ENCODE results near the gene PAK6.

Gene PAK6

GRCh38 chr15:40302288-40302886 lies 63.5 kb downstream of the PAK6 start:
- peaks cover 6 to 58% (median 40%) of the 10 kb centered on the region in 4 experiments for H3K4me1 ChIP-seq (ENCODE audit: control extremely low read depth in 1 of 4, control insufficient read depth in 4 of 4, insufficient read depth in 4 of 4, low read length in 3 of 4)
- WGBS (ENCODE audit: insufficient coverage): 98% methylated on average over 10 of the region's 19 CpGs
- H3K9me3 ChIP-seq (ENCODE audit: control extremely low read depth in 1 of 5, control insufficient read depth in 4 of 5, insufficient read depth in 2 of 5, low read depth in 1 of 5, low read length in 4 of 5): peaks cover 0 to 9% (median 0%) of the 10 kb centered on the region in 5 experiments
- DNase-seq: no peak
- ChIA-PET POLR2A (no interaction called here), CTCF (interaction anchor here (0.8 to 25.2 kb wide), 8 partner anchors 9 to 85 kb away, joined by 3 to 1099 read pairs (median 8); partner anchors contain the start of genes ANKRD63, CCDC9B, INAFM2 and PLCB2)
- peak overlapping the region in 1 of 2 experiments; percentile 7 for H3K27ac ChIP-seq (ENCODE audit: insufficient read depth in 1 of 2, low read depth in 1 of 2, low read length in 2 of 2, poor library complexity in 1 of 2, severe bottlenecking in 2 of 2)
- H3K36me3 ChIP-seq (ENCODE audit: control insufficient read depth in 4 of 4, insufficient read depth in 4 of 4, low read length in 3 of 4): peaks cover 11 to 66% (median 51%) of the 10 kb centered on the region in 4 experiments
- H3K4me3 ChIP-seq (ENCODE audit: control insufficient read depth in 1 of 7, extremely low read depth in 1 of 7, insufficient read depth in 4 of 7, low read depth in 2 of 7, low read length in 6 of 7): no peak overlapping the region
- H3K27me3 ChIP-seq (replicated peaks in 2 of 5; ENCODE audit: control insufficient read depth in 4 of 5, insufficient read depth in 5 of 5, low read length in 4 of 5): no peaks in the 10 kb centered on the region

- ChIA-PET CTCF (interaction anchor here (1.5 to 25.2 kb wide), 6 partner anchors 9 to 85 kb away, joined by 3 to 1099 read pairs (median 208); partner anchors contain the start of genes ANKRD63, CCDC9B, INAFM2 and PLCB2), POLR2A (no interaction called here)
- H3K9me3 ChIP-seq (ENCODE audit: control extremely low read depth in 1 of 5, control insufficient read depth in 4 of 5, insufficient read depth in 2 of 5, low read depth in 1 of 5, low read length in 4 of 5): peaks cover 0 to 9% (median 0%) of the 10 kb centered on the region in 5 experiments
- peaks cover 6 to 61% (median 43%) of the 10 kb centered on the region in 4 experiments for H3K4me1 ChIP-seq (ENCODE audit: control extremely low read depth in 1 of 4, control insufficient read depth in 4 of 4, insufficient read depth in 4 of 4, low read length in 3 of 4)
- no peaks in the 10 kb centered on the region for H3K27me3 ChIP-seq (replicated peaks in 2 of 5; ENCODE audit: control insufficient read depth in 4 of 5, insufficient read depth in 5 of 5, low read length in 4 of 5)
- peaks cover 9 to 60% (median 45%) of the 10 kb centered on the region in 4 experiments for H3K36me3 ChIP-seq (ENCODE audit: control insufficient read depth in 4 of 4, insufficient read depth in 4 of 4, low read length in 3 of 4)
- no peak overlapping the region for H3K27ac ChIP-seq (ENCODE audit: insufficient read depth in 1 of 2, low read depth in 1 of 2, low read length in 2 of 2, poor library complexity in 1 of 2, severe bottlenecking in 2 of 2)
- 98% methylated on average over 7 of the region's 11 CpGs for WGBS (ENCODE audit: insufficient coverage)
- DNase-seq: no peak
- no peak overlapping the region for H3K4me3 ChIP-seq (ENCODE audit: control insufficient read depth in 1 of 7, extremely low read depth in 1 of 7, insufficient read depth in 4 of 7, low read depth in 2 of 7, low read length in 6 of 7)
Measured at GRCh38 chr15:40302981-40303380, 64.1 kb downstream of the PAK6 start.

DNA sequence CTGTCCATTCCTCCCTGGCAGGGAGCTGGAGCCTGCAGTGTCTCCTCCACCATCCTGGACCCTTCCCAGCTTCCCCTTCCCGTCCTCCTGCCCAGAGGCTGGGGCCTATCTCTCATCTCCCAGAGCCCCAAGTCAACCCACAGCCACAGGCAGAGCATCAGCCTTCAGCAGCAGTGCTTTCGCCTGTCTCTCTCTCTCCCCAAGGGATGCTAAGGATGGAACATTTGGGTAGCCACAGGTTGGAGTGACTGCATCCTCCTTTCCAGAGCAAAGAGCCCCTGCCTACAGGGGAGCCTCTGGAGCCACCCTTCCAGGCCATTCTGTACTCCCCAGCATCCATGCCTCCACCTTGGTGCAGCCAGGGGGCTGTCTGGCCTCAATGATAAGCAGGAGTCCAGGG lies 64.7 kb downstream of the PAK6 start:
- 83% methylated on average over 1 of the region's 2 CpGs for WGBS (ENCODE audit: insufficient coverage)
- Histone ChIP-seq H3K27ac (ENCODE audit: insufficient read depth in 1 of 2, low read depth in 1 of 2, low read length in 2 of 2, poor library complexity in 1 of 2, severe bottlenecking in 2 of 2) (no peak overlapping the region), H3K27me3 (replicated peaks in 2 of 5; ENCODE audit: control insufficient read depth in 4 of 5, insufficient read depth in 5 of 5, low read length in 4 of 5) (no peaks in the 10 kb centered on the region), H3K9me3 (ENCODE audit: control extremely low read depth in 1 of 5, control insufficient read depth in 4 of 5, insufficient read depth in 2 of 5, low read depth in 1 of 5, low read length in 4 of 5) (peaks cover 0 to 9% (median 0%) of the 10 kb centered on the region in 5 experiments), H3K36me3 (ENCODE audit: control insufficient read depth in 4 of 4, insufficient read depth in 4 of 4, low read length in 3 of 4) (peaks cover 9 to 54% (median 40%) of the 10 kb centered on the region in 4 experiments), H3K4me3 (ENCODE audit: control insufficient read depth in 1 of 7, extremely low read depth in 1 of 7, insufficient read depth in 4 of 7, low read depth in 2 of 7, low read length in 6 of 7) (no peak overlapping the region), H3K4me1 (ENCODE audit: control extremely low read depth in 1 of 4, control insufficient read depth in 4 of 4, insufficient read depth in 4 of 4, low read length in 3 of 4) (peaks cover 6 to 66% (median 47%) of the 10 kb centered on the region in 4 experiments)
- ChIA-PET CTCF (interaction anchor here (1.4 to 25.2 kb wide), 6 partner anchors 9 to 109 kb away, joined by 3 to 1099 read pairs (median 208); partner anchors contain the start of genes ANKRD63, CCDC9B, INAFM2 and PLCB2), POLR2A (no interaction called here)
- no peak for DNase-seq

DNA sequence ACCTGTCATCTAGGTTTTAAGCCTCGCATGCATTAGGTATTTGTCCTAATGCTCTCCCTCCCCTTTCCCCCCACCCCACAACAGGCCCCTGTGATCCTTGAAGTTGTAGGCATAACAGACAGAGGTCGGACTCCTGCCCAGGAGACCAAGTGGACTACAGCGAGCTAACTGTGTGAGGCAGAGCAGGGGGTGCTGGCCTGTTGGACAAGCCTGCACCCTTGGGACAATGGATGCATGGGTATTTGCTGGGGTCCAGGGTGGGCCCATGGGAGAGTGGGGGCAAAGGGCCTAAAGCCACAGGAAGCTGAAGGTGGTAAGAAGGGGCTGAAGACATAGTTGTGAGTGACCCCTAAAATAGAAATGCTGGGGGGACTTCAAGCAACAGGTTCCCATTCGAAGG lies 66.4 kb downstream of the PAK6 start:
- Histone ChIP-seq H3K9me3 (ENCODE audit: control extremely low read depth in 1 of 5, control insufficient read depth in 4 of 5, insufficient read depth in 2 of 5, low read depth in 1 of 5, low read length in 4 of 5) (peaks cover 0 to 9% (median 0%) of the 10 kb centered on the region in 5 experiments), H3K27ac (ENCODE audit: insufficient read depth in 1 of 2, low read depth in 1 of 2, low read length in 2 of 2, poor library complexity in 1 of 2, severe bottlenecking in 2 of 2) (peak overlapping the region; percentile 22 to 44), H3K4me1 (ENCODE audit: control extremely low read depth in 1 of 4, control insufficient read depth in 4 of 4, insufficient read depth in 4 of 4, low read length in 3 of 4) (peaks cover 6 to 83% (median 64%) of the 10 kb centered on the region in 4 experiments), H3K4me3 (ENCODE audit: control insufficient read depth in 1 of 7, extremely low read depth in 1 of 7, insufficient read depth in 4 of 7, low read depth in 2 of 7, low read length in 6 of 7) (peak overlapping the region in 3 of 7 experiments; percentile 86 to 92 (median 87)), H3K36me3 (ENCODE audit: control insufficient read depth in 4 of 4, insufficient read depth in 4 of 4, low read length in 3 of 4) (peaks cover 9 to 46% (median 30%) of the 10 kb centered on the region in 4 experiments), H3K27me3 (replicated peaks in 2 of 5; ENCODE audit: control insufficient read depth in 4 of 5, insufficient read depth in 5 of 5, low read length in 4 of 5) (no peaks in the 10 kb centered on the region)
- 100% methylated on average over 1 of the region's 4 CpGs for WGBS (ENCODE audit: insufficient coverage)
- DNase-seq: no peak
- CTCF ChIA-PET: interaction anchor here (1.1 to 25.2 kb wide), 8 partner anchors 7 to 119 kb away, joined by 3 to 1099 read pairs (median 10); partner anchors contain the start of genes ANKRD63, CCDC9B, INAFM2 and PLCB2
- POLR2A ChIA-PET: interaction anchor here (0.6 kb wide), 1 partner anchor 262 kb away, joined by 6 read pairs; no protein-coding TSS in a partner anchor

DNA sequence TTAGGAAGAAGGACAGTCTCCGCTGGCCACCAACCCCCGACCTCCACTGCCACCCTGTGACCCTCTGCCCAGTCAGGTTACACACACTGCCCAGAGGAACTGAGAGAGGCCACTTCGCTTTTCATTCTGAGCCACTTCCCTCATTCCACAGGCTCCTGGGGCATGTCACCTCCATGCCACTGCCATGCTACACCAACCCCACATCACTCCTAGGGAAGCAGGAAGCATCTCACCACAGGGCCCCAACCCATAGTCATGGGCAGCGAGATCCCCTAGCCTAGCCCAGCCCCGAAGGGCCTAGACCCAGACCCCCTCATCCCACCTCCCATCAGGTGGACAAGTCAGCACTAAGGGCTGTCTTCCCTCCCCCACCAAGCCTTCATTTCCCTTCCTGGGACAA lies 67.5 kb downstream of the PAK6 start:
- Histone ChIP-seq H3K4me3 (ENCODE audit: control insufficient read depth in 1 of 7, extremely low read depth in 1 of 7, insufficient read depth in 4 of 7, low read depth in 2 of 7, low read length in 6 of 7) (peak overlapping the region; percentile 53 to 92 (median 82)), H3K36me3 (ENCODE audit: control insufficient read depth in 4 of 4, insufficient read depth in 4 of 4, low read length in 3 of 4) (peaks cover 9 to 36% (median 20%) of the 10 kb centered on the region in 4 experiments), H3K27me3 (replicated peaks in 2 of 5; ENCODE audit: control insufficient read depth in 4 of 5, insufficient read depth in 5 of 5, low read length in 4 of 5) (no peaks in the 10 kb centered on the region), H3K9me3 (ENCODE audit: control extremely low read depth in 1 of 5, control insufficient read depth in 4 of 5, insufficient read depth in 2 of 5, low read depth in 1 of 5, low read length in 4 of 5) (peaks cover 0 to under 1% (median 0%) of the 10 kb centered on the region in 5 experiments), H3K27ac (ENCODE audit: insufficient read depth in 1 of 2, low read depth in 1 of 2, low read length in 2 of 2, poor library complexity in 1 of 2, severe bottlenecking in 2 of 2) (peak overlapping the region; percentile 16 to 65), H3K4me1 (ENCODE audit: control extremely low read depth in 1 of 4, control insufficient read depth in 4 of 4, insufficient read depth in 4 of 4, low read length in 3 of 4) (peaks cover 4 to 76% (median 59%) of the 10 kb centered on the region in 4 experiments)
- no peak for DNase-seq
- 27% methylated on average over 5 of the region's 5 CpGs for WGBS (ENCODE audit: insufficient coverage)
- ChIA-PET POLR2A (no interaction called here), CTCF (interaction anchor here (1.0 to 25.2 kb wide), 7 partner anchors 6 to 116 kb away, joined by 4 to 1099 read pairs (median 337); partner anchors contain the start of genes ANKRD63, CCDC9B, INAFM2 and PLCB2)

DNA sequence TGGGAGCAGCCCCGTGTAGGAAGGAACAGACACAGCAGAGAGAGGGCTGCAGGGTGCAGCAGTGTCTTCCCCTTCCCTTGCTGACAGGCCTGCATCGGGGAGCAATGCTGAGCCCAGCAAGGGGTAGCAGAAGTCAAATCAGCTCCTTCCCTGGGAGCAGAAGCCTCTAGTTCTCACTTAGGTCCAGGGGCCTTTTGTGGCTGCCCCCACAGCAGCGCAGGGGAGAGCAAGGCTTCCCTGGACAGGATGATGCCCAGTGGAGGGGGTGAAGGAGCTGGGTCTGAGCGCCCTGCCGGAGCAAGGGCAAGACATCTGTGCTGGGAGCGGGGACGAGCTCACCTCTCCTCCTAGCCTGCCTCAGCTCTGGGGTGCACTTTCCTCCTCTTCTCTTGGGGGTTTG lies 68.0 kb downstream of the PAK6 start:
- Histone ChIP-seq H3K27me3 (replicated peaks in 2 of 5; ENCODE audit: control insufficient read depth in 4 of 5, insufficient read depth in 5 of 5, low read length in 4 of 5) (no peaks in the 10 kb centered on the region), H3K27ac (ENCODE audit: insufficient read depth in 1 of 2, low read depth in 1 of 2, low read length in 2 of 2, poor library complexity in 1 of 2, severe bottlenecking in 2 of 2) (peak overlapping the region; percentile 16 to 65), H3K36me3 (ENCODE audit: control insufficient read depth in 4 of 4, insufficient read depth in 4 of 4, low read length in 3 of 4) (peaks cover 9 to 30% (median 18%) of the 10 kb centered on the region in 4 experiments), H3K9me3 (ENCODE audit: control extremely low read depth in 1 of 5, control insufficient read depth in 4 of 5, insufficient read depth in 2 of 5, low read depth in 1 of 5, low read length in 4 of 5) (no peaks in the 10 kb centered on the region), H3K4me3 (ENCODE audit: control insufficient read depth in 1 of 7, extremely low read depth in 1 of 7, insufficient read depth in 4 of 7, low read depth in 2 of 7, low read length in 6 of 7) (peak overlapping the region; percentile 53 to 92 (median 82)), H3K4me1 (ENCODE audit: control extremely low read depth in 1 of 4, control insufficient read depth in 4 of 4, insufficient read depth in 4 of 4, low read length in 3 of 4) (peaks cover 4 to 71% (median 54%) of the 10 kb centered on the region in 4 experiments)
- ChIA-PET CTCF (interaction anchor here (1.0 to 24.3 kb wide), 8 partner anchors 12 to 116 kb away, joined by 3 to 1099 read pairs (median 98); partner anchors contain the start of genes ANKRD63, CCDC9B and INAFM2), POLR2A (interaction anchor here (0.6 to 0.7 kb wide), 2 partner anchors 25 to 866 kb away, joined by 3 read pairs; no protein-coding TSS in a partner anchor)
- DNase-seq: no peak
- 0% methylated on average over 5 of the region's 7 CpGs for WGBS (ENCODE audit: insufficient coverage)
